ENCODE data around the gene NDUFAF2. TPM values are rescaled to one million over a fixed set of nuclear protein-coding genes. Genes with fewer than 3 reads are reported as not detected.

Gene NDUFAF2
- polyA plus RNA-seq, 1 of the 3 experiments (the other 2 are of a cell fraction) = 33.4 TPM

GRCh38 chr5:61047346-61047745 is 102.3 kb downstream of the NDUFAF2 start:
- POLR2A ChIA-PET = no interaction called here

GRCh38 chr5:61048534-61048933 is 103.5 kb downstream of the NDUFAF2 start:
- Histone ChIP-seq H4K20me1 (ENCODE audit: insufficient read depth) (no peaks in the 10 kb centered on the region), H3K4me2 (no peak overlapping the region)
- TF ChIP-seq ZBTB33 (IDR thresholded peaks at IDR 0.05; ENCODE audit: borderline replicate concordance, low read depth) (no peak), MEF2A (IDR thresholded peaks at IDR 0.05; ENCODE audit: borderline replicate concordance, low read depth) (no peak), SMC3 (IDR thresholded peaks at IDR 0.05; ENCODE audit: low read depth, low read length) (no peak), RXRA (IDR thresholded peaks at IDR 0.05; ENCODE audit: borderline replicate concordance, low read depth) (no peak), JUND (IDR thresholded peaks at IDR 0.05) (peak; percentile 75), ELF1 (IDR thresholded peaks at IDR 0.05) (no peak), FOXJ3 (CRISPR knock-in tag; IDR thresholded peaks at IDR 0.05) (no peak), NRF1 (IDR thresholded peaks at IDR 0.05; ENCODE audit: low read depth, low read length) (no peak), MAX (IDR thresholded peaks at IDR 0.05; ENCODE audit: low read depth) (0 out of 2 replicates have a peak, but pooled peaks have one; percentile 23), CTCF (IDR thresholded peaks at IDR 0.05) (no peak), TCF12 (IDR thresholded peaks at IDR 0.05) (peak; percentile 62), FOXM1 (IDR thresholded peaks at IDR 0.05; ENCODE audit: low read depth) (no peak), POLR2AphosphoS5 (IDR thresholded peaks at IDR 0.05; ENCODE audit: low read depth, low read length) (no peak; the same call in 1 of the 2 replicates), GABPA (IDR thresholded peaks at IDR 0.05; ENCODE audit: low read depth) (no peak), GATA2 (CRISPR knock-in tag; IDR thresholded peaks at IDR 0.05) (no peak), YY1 (IDR thresholded peaks at IDR 0.05; ENCODE audit: low read depth) (no peak)

More at GRCh38 chr5:61047346-61047745, 102.3 kb downstream of the NDUFAF2 start:
- H3K9me3 ChIP-seq = no peaks in the 10 kb centered on the region
- peak overlapping the region in 1 of 2 experiments; percentile 57; a peak in 1 of 4 replicates for H3K27ac ChIP-seq (ENCODE audit: low read depth in 2 of 2, low read length in 1 of 2)
- H3K79me2 ChIP-seq (ENCODE audit: insufficient read depth) = peaks cover 3% of the 10 kb centered on the region
- H3K36me3 ChIP-seq (replicated peaks in 1 of 2; ENCODE audit: control insufficient read depth in 1 of 2, insufficient read depth in 2 of 2, low read length in 1 of 2) = no peaks in the 10 kb centered on the region
- CTCF ChIA-PET = interaction anchor here (2.1 kb wide), 1 partner anchor 8 kb away, joined by 8 read pairs; no protein-coding TSS in a partner anchor
- TF ChIP-seq ZBTB33 (IDR thresholded peaks at IDR 0.05; ENCODE audit: borderline replicate concordance, low read depth) (no peak), TEAD4 (IDR thresholded peaks at IDR 0.05; ENCODE audit: borderline replicate concordance, insufficient read depth) (no peak), RAD21 (IDR thresholded peaks at IDR 0.05; ENCODE audit: low read length) (no peak), USF1 (IDR thresholded peaks at IDR 0.05; ENCODE audit: borderline replicate concordance, low read depth) (no peak), NFIC (IDR thresholded peaks at IDR 0.05; ENCODE audit: borderline replicate concordance) (no peak), YY1 (IDR thresholded peaks at IDR 0.05; ENCODE audit: low read depth) (no peak), JUND (IDR thresholded peaks at IDR 0.05) (no peak)
- no peak overlapping the region for H2AFZ ChIP-seq (ENCODE audit: low read depth)
- no peak overlapping the region for H3K9ac ChIP-seq
- peaks cover 0 to 12% of the 10 kb centered on the region in 2 experiments; a peak in 2 of 4 replicates for H3K4me1 ChIP-seq (ENCODE audit: control insufficient read depth in 1 of 2, insufficient read depth in 2 of 2, low read depth in 1 of 2, low read length in 1 of 2)
- H3K4me2 ChIP-seq = no peak overlapping the region
- H3K4me3 ChIP-seq (ENCODE audit: low read depth in 2 of 2, low read length in 1 of 2) = no peak overlapping the region
- H4K20me1 ChIP-seq (ENCODE audit: insufficient read depth) = no peaks in the 10 kb centered on the region
- no peak for DNase-seq
- H3F3A ChIP-seq (replicated peaks; ENCODE audit: insufficient read depth) = peaks cover 9% of the 10 kb centered on the region
- no peaks in the 10 kb centered on the region for H3K27me3 ChIP-seq (ENCODE audit: insufficient read depth)
- H3K9me2 ChIP-seq = no peaks in the 10 kb centered on the region

More at GRCh38 chr5:61048534-61048933, 103.5 kb downstream of the NDUFAF2 start:
- Histone ChIP-seq H3K9me3 (no peaks in the 10 kb centered on the region), H3K27ac (ENCODE audit: low read depth in 2 of 2, low read length in 1 of 2) (peak overlapping the region in 1 of 2 experiments; percentile 57; a peak in 2 of 4 replicates), H3K79me2 (ENCODE audit: insufficient read depth) (peaks cover 3% of the 10 kb centered on the region), H3K27me3 (ENCODE audit: insufficient read depth) (no peaks in the 10 kb centered on the region), H3F3A (replicated peaks; ENCODE audit: insufficient read depth) (peaks cover 9% of the 10 kb centered on the region), H3K9me2 (no peaks in the 10 kb centered on the region), H3K9ac (no peak overlapping the region), H3K4me1 (ENCODE audit: control insufficient read depth in 1 of 2, insufficient read depth in 2 of 2, low read depth in 1 of 2, low read length in 1 of 2) (peaks cover 0 to 22% of the 10 kb centered on the region in 2 experiments; a peak in 2 of 4 replicates), H3K4me3 (ENCODE audit: low read depth in 2 of 2, low read length in 1 of 2) (no peak overlapping the region), H3K36me3 (replicated peaks in 1 of 2; ENCODE audit: control insufficient read depth in 1 of 2, insufficient read depth in 2 of 2, low read length in 1 of 2) (no peaks in the 10 kb centered on the region), H2AFZ (ENCODE audit: low read depth) (peak overlapping the region; percentile 45; the same call in 1 of the 2 replicates)
- POLR2A ChIA-PET = no interaction called here
- no peak for DNase-seq
- WGBS (ENCODE audit: low lambda C conversion rate) = 43% methylated on average over 1 of the region's 1 CpG
- CTCF ChIA-PET = interaction anchor here (1.1 kb wide), 1 partner anchor 9 kb away, joined by 3 read pairs; no protein-coding TSS in a partner anchor

Data from SK-N-SH (cell line).